HG02840 (cell line): ENCODE results near the gene ZDHHC4.
"Not testable (repeated sequence)": the region's sequence is repeated elsewhere in the genome, so short reads cannot be mapped to it uniquely, and the experiment has no call there.

Source experiments
- ATAC-seq: cut with Tn5 transposase; IDR thresholded peaks from one replicate; pipeline ENCODE4 v1.9.1; 2021; ENCODE audit warnings: mild to moderate bottlenecking, moderate library complexity, moderate number of reproducible peaks; ENCODE audit not compliant: unreplicated experiment, low FRiP score

The ZDHHC4 gene

DNA sequence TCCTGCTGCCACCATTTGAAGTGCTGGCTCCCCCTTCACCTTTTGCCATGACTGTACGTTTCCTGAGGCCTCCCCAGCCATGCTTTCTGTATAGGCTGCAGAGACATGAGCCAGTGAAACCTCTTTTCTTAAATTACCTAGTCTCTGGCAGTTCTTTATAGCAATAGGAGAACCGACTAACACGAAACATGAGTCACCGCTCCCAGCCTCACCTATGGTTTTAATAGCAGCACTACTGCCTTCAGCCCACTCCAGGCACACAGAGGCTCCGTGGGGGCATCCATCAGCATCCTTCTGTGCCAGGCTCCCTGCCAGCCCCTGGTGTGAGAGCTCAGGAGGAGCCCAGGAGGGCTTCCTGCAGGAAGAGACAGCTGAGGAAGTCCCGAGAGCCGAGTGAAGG, 54.4 kb downstream of the ZDHHC4 start:
- no peak for ATAC-seq

DNA sequence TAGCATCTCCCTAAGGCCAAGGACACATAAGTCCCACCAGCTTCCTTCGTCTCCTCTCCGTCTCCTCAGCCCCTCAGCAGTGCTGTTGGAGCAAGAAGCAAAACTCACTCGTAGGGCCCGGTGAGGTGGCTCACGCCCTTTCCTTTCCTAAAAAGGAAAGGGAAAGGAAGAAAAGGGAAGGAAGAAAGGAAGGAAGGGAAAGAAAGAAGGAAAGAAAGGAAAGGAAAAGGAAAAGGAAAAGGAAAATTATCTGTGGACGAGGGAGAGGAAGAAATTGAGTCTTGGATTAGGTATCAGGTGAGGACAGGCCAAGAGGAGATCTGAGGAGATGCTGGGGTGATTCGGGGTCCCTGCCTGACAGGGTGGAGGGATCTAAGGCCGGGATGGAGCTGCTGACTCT, 56.8 kb downstream of the ZDHHC4 start:
- no peak for ATAC-seq

DNA sequence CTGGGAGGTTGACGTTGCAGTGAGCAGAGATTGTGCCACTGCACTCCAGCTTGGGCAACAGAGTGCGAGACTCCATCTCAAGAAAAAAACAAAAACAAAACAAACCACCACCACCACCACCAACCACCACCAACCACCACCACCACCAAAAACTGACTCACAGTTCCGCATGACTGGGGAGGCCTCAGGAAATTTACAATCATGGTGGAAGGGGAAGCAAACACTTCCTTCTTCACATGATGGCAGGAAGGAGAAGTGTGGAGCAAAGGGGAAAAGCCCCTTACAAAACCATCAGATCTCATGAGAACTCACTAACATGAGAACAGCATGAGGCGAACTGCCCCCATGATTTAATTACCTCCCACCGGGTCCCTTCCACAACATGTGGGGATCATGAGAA, 57.7 kb downstream of the ZDHHC4 start:
- ATAC-seq, result not testable (repeated sequence)

DNA sequence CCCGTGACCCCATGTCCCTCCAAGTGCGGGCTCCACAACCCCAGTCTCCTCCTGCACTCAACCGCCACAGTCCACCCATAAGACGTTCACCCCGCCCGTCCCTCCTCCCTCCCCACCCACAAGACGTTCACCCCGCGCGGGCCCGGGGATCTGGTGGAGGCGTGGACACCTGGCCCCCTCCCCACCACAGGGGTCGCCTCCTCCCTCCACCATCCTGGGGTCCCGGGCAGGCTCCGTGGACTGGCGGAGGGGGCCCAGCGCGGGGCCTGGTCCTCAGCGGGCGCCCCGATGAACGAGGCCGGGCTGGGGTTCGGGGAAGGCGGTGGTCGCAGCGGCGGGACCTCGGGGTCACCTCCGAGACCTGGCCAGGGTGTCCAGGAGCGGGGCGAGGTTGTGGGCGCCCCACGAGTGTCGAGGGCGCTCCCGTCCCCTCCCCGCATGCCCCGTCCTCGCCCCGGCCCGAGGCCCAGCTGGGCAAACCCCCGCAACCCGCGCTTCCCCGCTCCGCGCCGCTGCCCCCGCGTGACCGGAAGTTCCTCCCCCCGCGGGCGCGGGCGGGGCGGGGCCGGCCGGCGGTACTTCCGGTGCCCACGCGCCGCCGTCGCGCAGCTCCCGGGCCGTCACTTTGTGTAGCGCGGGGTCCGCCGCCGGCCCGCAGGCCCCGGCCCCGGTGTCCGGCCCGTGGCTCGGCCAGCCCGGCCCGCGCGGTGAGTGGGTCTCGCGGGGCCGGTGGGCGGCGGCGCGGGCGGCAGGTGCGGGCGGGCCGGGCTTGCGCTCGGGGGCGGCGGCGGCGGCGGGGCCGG, 59.7 kb downstream of the ZDHHC4 start, which contains the start of gene ZNF316:
Gene ZNF316 (plus strand): TSS at position 578 of the 803 bp plus-strand sequence. CDS start 5,092 bp downstream, outside the sequence.
- peak; percentile 58 for ATAC-seq

DNA sequence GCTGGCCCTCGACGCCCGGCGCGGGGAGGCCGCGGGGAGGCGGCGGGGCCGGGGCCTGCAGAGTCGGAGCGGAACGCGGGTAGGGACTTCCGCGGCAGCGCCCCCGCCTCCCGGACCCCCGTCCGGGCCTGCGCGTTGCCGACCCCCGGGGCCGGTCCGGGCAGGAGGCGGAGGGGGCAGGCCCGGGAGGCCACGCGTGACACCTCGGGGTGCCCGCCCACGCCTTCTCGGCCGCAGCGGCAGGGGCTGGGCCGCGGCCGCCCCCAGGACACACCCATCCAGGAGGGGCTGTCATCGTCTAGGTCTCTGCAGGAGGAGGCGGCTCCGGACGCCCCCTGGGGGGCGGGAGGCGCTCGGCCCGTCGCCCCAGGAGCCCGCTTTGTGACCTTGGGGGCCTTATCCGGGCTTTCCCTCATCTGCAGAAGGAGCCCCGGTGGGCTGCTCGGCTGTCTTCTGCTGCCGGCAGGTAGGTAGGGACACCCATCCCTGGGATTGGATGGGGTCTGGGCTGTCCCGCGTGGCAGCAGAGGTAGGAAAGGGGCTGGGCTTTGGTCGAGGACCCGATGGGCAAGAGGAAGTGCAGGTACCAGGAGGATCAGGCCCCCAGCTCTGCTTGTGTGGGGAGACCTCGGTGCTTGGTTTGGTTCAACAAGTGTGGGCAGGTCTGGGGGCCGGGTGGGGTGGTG, 60.4 kb downstream of the ZDHHC4 start:
- peak; percentile 78 for ATAC-seq
